K562 (cell line): ENCODE measurements around the gene TTLL12. TPM values are rescaled to one million over a fixed set of nuclear protein-coding genes. Genes with fewer than 3 reads are reported as not detected.

Source experiments
- BRF1 ChIP-seq: IDR thresholded peaks from 3 replicates; pipeline ENCODE4 v1.6.1; 2011; ENCODE audit warnings: borderline replicate concordance, mild to moderate bottlenecking; ENCODE audit not compliant: insufficient read length; ENCODE audit errors: extremely low read depth
- CHAMP1 ChIP-seq: fragments of 450-650 bp; IDR thresholded peaks from 2 replicates; pipeline ENCODE4 v1.6.1; 2016; ENCODE audit warnings: mild to moderate bottlenecking
- PTTG1 ChIP-seq: fragments of 450-650 bp; IDR thresholded peaks from 2 replicates; pipeline ENCODE4 v1.6.1; 2016; ENCODE audit warnings: low read depth, mild to moderate bottlenecking, missing genetic modification characterization, missing compliant biosample characterization
- PURB ChIP-seq: sonication (generic); formaldehyde crosslinking; IDR thresholded peaks from 2 replicates; pipeline ENCODE4 v1.9.0; 2021; ENCODE audit warnings: low read depth, mild to moderate bottlenecking, missing genetic modification reagents
- RUNX1 ChIP-seq: sonication (generic); IDR thresholded peaks from 2 replicates; pipeline ENCODE4 v1.6.1; 2016; ENCODE audit warnings: antibody characterized with exemption, low read depth
- ZNF407 ChIP-seq: fragments of 450-650 bp; IDR thresholded peaks from 2 replicates; pipeline ENCODE4 v1.6.1; 2016; ENCODE audit warnings: low read depth
- ZNF561 ChIP-seq: fragments of 450-650 bp; formaldehyde crosslinking; conservative IDR thresholded peaks from 2 replicates; pipeline ENCODE4 v1.4.0; 2020; ENCODE audit warnings: mild to moderate bottlenecking, moderate library complexity
- polyA plus RNA-seq, 8 experiments: library from polyadenylated mRNA; depleted of rRNA in 4 of 8; stranded (reverse) in 5 of 8; unstranded in 3 of 8; fragments of >200 nt; fragmentation: Nextera tagmentation in 2 of 8; fragmentation: Illumina TruSeq in 1 of 8; extraction: Ambion mirVana in 2 of 8; extraction: Trizol in 1 of 8; gene quantifications; 2 replicates each; pipeline versions ENCODE4 v1.2.1 to v1.2.3, GENCODE V29; 2011 to 2014; ENCODE audit warnings: inconsistent platforms in 1 of 8, missing spikeins in 1 of 8
- total RNA-seq, 7 experiments: library from RNA; depleted of rRNA in 6 of 7; stranded (reverse); fragments of >200 nt in 6 of 7; fragmentation: Illumina TruSeq in 2 of 7; extraction: Trizol in 2 of 7; gene quantifications; 2 replicates each; pipeline versions ENCODE4 v1.2.1 to v1.2.3, GENCODE V29; 2011 to 2021; ENCODE audit warnings: low replicate concordance in 1 of 7

The TTLL12 gene
- total and polyA plus RNA-seq, 9 of the 15 experiments (the other 6 are each of a cell fraction or from before 2014, with no cell fraction given), result 1.3 to 128 (median 43.0) TPM

GRCh38 chr22:43198936-43199335 lies 12.0 kb upstream of the TTLL12 start (continued):
- TF ChIP-seq PURB (no peak), RUNX1 (no peak), ZNF561 (CRISPR knock-in tag) (no peak), CHAMP1 (no peak), PTTG1 (tag) (no peak), ZNF407 (no peak), BRF1 (no peak)
